Measurements from ENCODE around the gene HS1BP3. TPM values are rescaled to one million over a fixed set of nuclear protein-coding genes. Genes with fewer than 3 reads are reported as not detected.
A peak's percentile ranks its signal among the peaks of the same experiment; 100 is the strongest.

Gene HS1BP3
- total and polyA plus RNA-seq, 2 of the 13 experiments (the other 11 are each of a cell fraction or from before 2014, with no cell fraction given), result 15.2 to 22.0 TPM

DNA sequence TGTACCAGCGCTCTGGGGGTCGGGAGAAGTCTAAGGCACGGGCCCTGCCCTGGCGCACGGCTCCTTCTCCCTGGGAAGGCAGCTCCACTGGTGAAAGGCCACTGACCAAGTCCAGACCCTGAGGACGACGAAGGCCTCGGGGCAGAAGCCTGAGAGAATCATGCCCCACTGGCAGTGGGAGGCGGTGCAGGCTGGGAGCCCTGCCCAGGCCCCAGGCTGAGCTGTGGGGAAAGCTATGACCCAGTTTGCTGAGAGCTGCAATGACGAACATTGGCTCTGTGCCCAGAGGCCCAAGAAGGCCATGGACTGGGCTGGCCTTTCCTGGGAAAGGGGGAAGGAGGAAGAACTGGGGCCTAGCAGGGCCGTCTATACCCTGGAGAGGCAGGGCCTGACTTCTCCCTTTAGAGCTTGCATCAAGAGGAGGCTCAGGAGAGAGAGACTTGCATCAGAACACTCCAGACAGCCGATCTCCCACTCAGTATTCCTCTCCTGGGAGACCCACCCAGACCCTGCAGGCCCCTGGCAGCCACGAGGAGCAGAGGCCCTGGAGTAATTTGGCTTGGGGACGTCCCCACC is 32.9 kb downstream of the HS1BP3 start (continued):
- TF ChIP-seq, protein P1, sequence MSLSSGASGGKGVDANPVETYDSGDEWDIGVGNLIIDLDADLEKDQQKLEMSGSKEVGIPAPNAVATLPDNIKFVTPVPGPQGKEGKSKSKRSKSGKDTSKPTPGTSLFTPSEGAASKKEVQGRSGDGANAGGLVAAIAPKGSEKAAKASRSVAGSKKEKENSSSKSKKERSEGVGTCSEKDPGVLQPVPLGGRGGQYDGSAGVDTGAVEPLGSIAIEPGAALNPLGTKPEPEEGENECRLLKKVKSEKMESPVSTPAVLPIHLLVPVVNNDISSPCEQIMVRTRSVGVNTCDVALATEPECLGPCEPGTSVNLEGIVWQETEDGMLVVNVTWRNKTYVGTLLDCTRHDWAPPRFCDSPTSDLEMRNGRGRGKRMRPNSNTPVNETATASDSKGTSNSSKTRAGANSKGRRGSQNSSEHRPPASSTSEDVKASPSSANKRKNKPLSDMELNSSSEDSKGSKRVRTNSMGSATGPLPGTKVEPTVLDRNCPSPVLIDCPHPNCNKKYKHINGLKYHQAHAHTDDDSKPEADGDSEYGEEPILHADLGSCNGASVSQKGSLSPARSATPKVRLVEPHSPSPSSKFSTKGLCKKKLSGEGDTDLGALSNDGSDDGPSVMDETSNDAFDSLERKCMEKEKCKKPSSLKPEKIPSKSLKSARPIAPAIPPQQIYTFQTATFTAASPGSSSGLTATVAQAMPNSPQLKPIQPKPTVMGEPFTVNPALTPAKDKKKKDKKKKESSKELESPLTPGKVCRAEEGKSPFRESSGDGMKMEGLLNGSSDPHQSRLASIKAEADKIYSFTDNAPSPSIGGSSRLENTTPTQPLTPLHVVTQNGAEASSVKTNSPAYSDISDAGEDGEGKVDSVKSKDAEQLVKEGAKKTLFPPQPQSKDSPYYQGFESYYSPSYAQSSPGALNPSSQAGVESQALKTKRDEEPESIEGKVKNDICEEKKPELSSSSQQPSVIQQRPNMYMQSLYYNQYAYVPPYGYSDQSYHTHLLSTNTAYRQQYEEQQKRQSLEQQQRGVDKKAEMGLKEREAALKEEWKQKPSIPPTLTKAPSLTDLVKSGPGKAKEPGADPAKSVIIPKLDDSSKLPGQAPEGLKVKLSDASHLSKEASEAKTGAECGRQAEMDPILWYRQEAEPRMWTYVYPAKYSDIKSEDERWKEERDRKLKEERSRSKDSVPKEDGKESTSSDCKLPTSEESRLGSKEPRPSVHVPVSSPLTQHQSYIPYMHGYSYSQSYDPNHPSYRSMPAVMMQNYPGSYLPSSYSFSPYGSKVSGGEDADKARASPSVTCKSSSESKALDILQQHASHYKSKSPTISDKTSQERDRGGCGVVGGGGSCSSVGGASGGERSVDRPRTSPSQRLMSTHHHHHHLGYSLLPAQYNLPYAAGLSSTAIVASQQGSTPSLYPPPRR (CRISPR knock-in tag; IDR thresholded peaks at IDR 0.05; ENCODE audit: borderline replicate concordance), result no peak; the same call in 1 of the 2 replicates
- TF ChIP-seq, protein P2, sequence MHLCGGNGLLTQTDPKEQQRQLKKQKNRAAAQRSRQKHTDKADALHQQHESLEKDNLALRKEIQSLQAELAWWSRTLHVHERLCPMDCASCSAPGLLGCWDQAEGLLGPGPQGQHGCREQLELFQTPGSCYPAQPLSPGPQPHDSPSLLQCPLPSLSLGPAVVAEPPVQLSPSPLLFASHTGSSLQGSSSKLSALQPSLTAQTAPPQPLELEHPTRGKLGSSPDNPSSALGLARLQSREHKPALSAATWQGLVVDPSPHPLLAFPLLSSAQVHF (CRISPR knock-in tag; IDR thresholded peaks at IDR 0.05), result no peak
- TF ChIP-seq, protein P3, sequence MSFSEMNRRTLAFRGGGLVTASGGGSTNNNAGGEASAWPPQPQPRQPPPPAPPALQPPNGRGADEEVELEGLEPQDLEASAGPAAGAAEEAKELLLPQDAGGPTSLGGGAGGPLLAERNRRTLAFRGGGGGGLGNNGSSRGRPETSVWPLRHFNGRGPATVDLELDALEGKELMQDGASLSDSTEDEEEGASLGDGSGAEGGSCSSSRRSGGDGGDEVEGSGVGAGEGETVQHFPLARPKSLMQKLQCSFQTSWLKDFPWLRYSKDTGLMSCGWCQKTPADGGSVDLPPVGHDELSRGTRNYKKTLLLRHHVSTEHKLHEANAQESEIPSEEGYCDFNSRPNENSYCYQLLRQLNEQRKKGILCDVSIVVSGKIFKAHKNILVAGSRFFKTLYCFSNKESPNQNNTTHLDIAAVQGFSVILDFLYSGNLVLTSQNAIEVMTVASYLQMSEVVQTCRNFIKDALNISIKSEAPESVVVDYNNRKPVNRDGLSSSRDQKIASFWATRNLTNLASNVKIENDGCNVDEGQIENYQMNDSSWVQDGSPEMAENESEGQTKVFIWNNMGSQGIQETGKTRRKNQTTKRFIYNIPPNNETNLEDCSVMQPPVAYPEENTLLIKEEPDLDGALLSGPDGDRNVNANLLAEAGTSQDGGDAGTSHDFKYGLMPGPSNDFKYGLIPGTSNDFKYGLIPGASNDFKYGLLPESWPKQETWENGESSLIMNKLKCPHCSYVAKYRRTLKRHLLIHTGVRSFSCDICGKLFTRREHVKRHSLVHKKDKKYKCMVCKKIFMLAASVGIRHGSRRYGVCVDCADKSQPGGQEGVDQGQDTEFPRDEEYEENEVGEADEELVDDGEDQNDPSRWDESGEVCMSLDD (CRISPR knock-in tag; IDR thresholded peaks at IDR 0.05; ENCODE audit: borderline replicate concordance), result no peak
- TF ChIP-seq, protein P4, sequence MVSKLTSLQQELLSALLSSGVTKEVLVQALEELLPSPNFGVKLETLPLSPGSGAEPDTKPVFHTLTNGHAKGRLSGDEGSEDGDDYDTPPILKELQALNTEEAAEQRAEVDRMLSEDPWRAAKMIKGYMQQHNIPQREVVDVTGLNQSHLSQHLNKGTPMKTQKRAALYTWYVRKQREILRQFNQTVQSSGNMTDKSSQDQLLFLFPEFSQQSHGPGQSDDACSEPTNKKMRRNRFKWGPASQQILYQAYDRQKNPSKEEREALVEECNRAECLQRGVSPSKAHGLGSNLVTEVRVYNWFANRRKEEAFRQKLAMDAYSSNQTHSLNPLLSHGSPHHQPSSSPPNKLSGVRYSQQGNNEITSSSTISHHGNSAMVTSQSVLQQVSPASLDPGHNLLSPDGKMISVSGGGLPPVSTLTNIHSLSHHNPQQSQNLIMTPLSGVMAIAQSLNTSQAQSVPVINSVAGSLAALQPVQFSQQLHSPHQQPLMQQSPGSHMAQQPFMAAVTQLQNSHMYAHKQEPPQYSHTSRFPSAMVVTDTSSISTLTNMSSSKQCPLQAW (CRISPR knock-in tag; IDR thresholded peaks at IDR 0.05), result peak; percentile 20; the same call in 1 of the 2 replicates
- TF ChIP-seq, protein P5, sequence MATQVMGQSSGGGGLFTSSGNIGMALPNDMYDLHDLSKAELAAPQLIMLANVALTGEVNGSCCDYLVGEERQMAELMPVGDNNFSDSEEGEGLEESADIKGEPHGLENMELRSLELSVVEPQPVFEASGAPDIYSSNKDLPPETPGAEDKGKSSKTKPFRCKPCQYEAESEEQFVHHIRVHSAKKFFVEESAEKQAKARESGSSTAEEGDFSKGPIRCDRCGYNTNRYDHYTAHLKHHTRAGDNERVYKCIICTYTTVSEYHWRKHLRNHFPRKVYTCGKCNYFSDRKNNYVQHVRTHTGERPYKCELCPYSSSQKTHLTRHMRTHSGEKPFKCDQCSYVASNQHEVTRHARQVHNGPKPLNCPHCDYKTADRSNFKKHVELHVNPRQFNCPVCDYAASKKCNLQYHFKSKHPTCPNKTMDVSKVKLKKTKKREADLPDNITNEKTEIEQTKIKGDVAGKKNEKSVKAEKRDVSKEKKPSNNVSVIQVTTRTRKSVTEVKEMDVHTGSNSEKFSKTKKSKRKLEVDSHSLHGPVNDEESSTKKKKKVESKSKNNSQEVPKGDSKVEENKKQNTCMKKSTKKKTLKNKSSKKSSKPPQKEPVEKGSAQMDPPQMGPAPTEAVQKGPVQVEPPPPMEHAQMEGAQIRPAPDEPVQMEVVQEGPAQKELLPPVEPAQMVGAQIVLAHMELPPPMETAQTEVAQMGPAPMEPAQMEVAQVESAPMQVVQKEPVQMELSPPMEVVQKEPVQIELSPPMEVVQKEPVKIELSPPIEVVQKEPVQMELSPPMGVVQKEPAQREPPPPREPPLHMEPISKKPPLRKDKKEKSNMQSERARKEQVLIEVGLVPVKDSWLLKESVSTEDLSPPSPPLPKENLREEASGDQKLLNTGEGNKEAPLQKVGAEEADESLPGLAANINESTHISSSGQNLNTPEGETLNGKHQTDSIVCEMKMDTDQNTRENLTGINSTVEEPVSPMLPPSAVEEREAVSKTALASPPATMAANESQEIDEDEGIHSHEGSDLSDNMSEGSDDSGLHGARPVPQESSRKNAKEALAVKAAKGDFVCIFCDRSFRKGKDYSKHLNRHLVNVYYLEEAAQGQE (IDR thresholded peaks at IDR 0.05; ENCODE audit: borderline replicate concordance in 1 of 2, low read depth in 1 of 2, low read length in 2 of 2), result 0 out of 4 replicates have a peak, but pooled peaks of 1 of the 2 experiments have one; percentile 14
- TF ChIP-seq KAT7 (CRISPR knock-in tag; IDR thresholded peaks at IDR 0.05; ENCODE audit: borderline replicate concordance) (no peak), ZNF546 (CRISPR knock-in tag; conservative IDR thresholded peaks at IDR 0.05) (no peak), ZNF775 (CRISPR knock-in tag; IDR thresholded peaks at IDR 0.05; ENCODE audit: borderline replicate concordance) (no peak), ZNF510 (CRISPR knock-in tag; IDR thresholded peaks at IDR 0.05; ENCODE audit: low read depth) (no peak), ZNF431 (CRISPR knock-in tag; IDR thresholded peaks at IDR 0.05; ENCODE audit: borderline replicate concordance, low read depth) (no peak; the same call in 1 of the 2 replicates), CBX2 (IDR thresholded peaks at IDR 0.05; ENCODE audit: low read depth, low read length) (no peak), CBX2 (CRISPR knock-in tag; IDR thresholded peaks at IDR 0.05; ENCODE audit: low read depth) (no peak), ZNF335 (CRISPR knock-in tag; IDR thresholded peaks at IDR 0.05) (no peak), ATF7-NPFF (CRISPR knock-in tag; IDR thresholded peaks at IDR 0.05; ENCODE audit: low read depth) (0 out of 2 replicates have a peak, but pooled peaks have one; percentile 53)

Data from HepG2 (cell line).